T-helper 1 cell treated with Interleukin-12 subunit alpha and Interleukin-12 subunit beta and Interleukin-4 antibody, amounts not matched to agents 30 μg/mL and 1 μg/mL, for 36 hours (primary cell): Measurements from ENCODE around the gene ARSJ.

Experiments
- H3K27ac Mint-ChIP-seq: one replicate; pipeline ENCODE4 v1.8.0; 2021; ENCODE audit warnings: mild to moderate bottlenecking, mixed read lengths
- H3K27me3 Mint-ChIP-seq: one replicate; pipeline ENCODE4 v1.8.0; 2021; ENCODE audit warnings: low read depth, mixed read lengths
- H3K36me3 Mint-ChIP-seq: one replicate; pipeline ENCODE4 v1.8.0; 2021; ENCODE audit warnings: low read depth, mixed read lengths
- H3K4me1 Mint-ChIP-seq: one replicate; pipeline ENCODE4 v1.8.0; 2021; ENCODE audit warnings: low read depth, mixed read lengths
- H3K4me3 Mint-ChIP-seq: one replicate; pipeline ENCODE4 v1.8.0; 2021; ENCODE audit warnings: mild to moderate bottlenecking, moderate library complexity, mixed read lengths
- H3K9me3 Mint-ChIP-seq: one replicate; pipeline ENCODE4 v1.8.0; 2021; ENCODE audit warnings: mixed read lengths

Gene ARSJ

DNA sequence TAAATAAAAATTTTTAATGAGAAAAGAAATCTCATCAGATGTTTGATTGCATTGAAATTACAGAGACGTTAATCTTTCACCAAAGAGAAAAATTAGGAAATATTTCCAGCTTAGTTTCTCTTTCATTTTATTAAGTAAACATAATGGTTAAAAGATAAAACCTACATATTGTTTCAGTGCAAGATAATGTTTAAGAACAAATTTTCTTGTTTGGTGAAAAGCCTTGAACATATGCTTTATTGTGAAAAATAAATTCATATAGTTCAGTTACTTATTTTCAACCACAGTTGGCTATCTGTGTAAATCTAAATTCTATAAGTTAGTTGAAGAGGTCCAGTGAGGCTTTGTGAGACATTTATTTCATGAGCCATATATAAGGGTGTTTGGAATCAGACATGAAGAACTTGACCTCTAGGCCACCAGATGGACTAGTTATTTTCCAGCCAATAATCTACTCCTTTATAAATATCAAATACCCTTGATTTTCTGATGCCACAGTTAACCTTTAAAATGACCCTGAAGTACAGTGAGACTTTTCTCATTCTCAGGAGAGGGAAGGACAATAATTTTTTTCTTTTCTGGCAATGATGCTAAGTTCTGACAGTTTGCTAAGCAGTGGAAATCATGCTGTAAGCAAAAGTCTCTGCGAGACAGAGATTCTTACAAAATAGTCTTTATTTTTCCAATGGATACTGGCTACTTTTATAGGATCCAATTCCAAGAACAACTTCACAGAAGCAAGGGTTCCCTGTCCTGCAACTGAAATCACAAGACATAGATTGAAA is 2.5 kb downstream of the ARSJ start:
- Mint-ChIP-seq H3K9me3 (no peaks in the 10 kb centered on the region), H3K36me3 (no peaks in the 10 kb centered on the region), H3K4me3 (no peak overlapping the region), H3K27ac (no peak overlapping the region), H3K4me1 (peaks cover 10% of the 10 kb centered on the region), H3K27me3 (peaks cover 48% of the 10 kb centered on the region)

DNA sequence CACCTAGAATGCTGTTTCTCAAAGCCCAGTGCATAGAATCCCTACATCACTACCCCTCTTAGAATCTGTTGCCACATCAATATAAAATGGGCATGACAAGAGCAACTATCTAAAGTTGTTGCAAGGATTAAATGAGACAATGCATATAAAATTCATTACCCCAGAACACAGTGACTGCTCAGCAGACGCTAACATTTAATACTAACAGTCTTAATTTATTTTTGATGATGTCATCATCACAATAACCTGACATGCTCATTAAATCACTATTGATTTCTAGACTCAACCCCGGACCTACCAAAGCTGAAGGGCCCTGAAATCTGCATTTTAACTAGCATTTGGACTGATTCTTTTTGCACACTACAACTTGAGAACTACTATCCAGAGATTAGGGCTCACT is 3.9 kb downstream of the ARSJ start:
- peaks cover 41% of the 10 kb centered on the region for H3K27me3 Mint-ChIP-seq
- no peaks in the 10 kb centered on the region for H3K9me3 Mint-ChIP-seq
- peaks cover 10% of the 10 kb centered on the region for H3K4me1 Mint-ChIP-seq
- no peaks in the 10 kb centered on the region for H3K36me3 Mint-ChIP-seq
- no peak overlapping the region for H3K27ac Mint-ChIP-seq
- no peak overlapping the region for H3K4me3 Mint-ChIP-seq

DNA sequence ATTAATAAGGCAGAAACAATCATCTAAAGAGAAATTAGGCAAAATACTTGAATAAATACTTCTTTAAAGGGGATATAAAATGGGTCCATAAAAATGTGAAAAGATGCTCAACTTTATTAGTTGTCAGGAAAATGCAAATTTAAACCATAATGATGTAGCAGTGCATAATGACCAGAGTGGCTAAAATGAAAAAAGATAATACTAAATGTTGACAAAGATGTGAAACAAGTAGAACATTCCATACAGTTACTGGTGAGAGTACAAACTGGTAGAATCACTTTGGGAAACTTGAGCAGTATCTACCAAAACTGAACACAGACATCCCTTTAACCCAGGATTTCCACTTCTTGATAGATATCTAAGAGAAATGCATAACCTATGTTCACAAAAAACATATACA is 5.0 kb downstream of the ARSJ start:
- no peaks in the 10 kb centered on the region for H3K36me3 Mint-ChIP-seq
- H3K4me3 Mint-ChIP-seq, result no peak overlapping the region
- peaks cover 30% of the 10 kb centered on the region for H3K27me3 Mint-ChIP-seq
- H3K27ac Mint-ChIP-seq, result no peak overlapping the region
- peaks cover 5% of the 10 kb centered on the region for H3K4me1 Mint-ChIP-seq
- no peaks in the 10 kb centered on the region for H3K9me3 Mint-ChIP-seq

DNA sequence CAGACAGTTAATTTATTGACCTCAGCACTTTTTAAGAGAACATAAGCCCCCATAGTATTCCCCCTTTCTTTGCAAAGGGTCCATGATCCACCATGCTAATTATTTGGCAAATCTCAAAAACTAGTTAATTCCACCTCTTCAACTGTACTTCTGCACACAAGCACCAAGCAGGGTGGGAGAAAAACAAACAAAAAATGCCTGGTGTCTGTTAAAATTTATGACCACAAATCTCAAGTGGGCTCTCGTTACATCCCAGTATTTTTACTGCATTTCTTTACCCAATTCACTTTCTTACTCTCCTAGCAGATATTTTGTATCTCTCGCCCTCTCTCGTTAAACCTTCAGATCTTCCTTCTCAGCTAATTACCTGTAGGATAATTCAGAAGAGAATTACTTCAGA is 6.1 kb downstream of the ARSJ start:
- Mint-ChIP-seq H3K27me3 (peaks cover 19% of the 10 kb centered on the region), H3K27ac (no peak overlapping the region), H3K4me1 (no peaks in the 10 kb centered on the region), H3K4me3 (no peak overlapping the region), H3K9me3 (no peaks in the 10 kb centered on the region), H3K36me3 (no peaks in the 10 kb centered on the region)

DNA sequence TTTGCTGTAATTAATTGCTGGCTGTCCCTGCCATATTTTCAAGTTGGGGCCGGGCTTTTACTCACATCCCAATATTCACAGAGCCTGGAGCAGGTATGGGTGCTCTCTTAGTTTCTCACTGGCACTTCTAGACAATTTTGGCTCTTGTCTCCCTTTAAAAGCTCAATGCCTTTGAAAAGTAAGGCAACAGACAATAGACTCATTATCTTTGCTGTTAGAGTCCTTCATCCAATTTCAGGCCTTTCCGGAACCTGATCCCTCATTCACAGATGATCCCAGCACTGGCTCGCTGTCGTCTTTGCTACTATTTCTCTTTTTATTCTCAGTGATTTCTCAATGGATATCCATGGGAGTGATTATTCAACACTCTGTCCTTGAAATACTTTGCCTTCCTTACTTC is 6.7 kb downstream of the ARSJ start:
- H3K4me1 Mint-ChIP-seq, result no peaks in the 10 kb centered on the region
- no peak overlapping the region for H3K27ac Mint-ChIP-seq
- no peak overlapping the region for H3K4me3 Mint-ChIP-seq
- peaks cover 13% of the 10 kb centered on the region for H3K27me3 Mint-ChIP-seq
- no peaks in the 10 kb centered on the region for H3K36me3 Mint-ChIP-seq
- no peaks in the 10 kb centered on the region for H3K9me3 Mint-ChIP-seq

DNA sequence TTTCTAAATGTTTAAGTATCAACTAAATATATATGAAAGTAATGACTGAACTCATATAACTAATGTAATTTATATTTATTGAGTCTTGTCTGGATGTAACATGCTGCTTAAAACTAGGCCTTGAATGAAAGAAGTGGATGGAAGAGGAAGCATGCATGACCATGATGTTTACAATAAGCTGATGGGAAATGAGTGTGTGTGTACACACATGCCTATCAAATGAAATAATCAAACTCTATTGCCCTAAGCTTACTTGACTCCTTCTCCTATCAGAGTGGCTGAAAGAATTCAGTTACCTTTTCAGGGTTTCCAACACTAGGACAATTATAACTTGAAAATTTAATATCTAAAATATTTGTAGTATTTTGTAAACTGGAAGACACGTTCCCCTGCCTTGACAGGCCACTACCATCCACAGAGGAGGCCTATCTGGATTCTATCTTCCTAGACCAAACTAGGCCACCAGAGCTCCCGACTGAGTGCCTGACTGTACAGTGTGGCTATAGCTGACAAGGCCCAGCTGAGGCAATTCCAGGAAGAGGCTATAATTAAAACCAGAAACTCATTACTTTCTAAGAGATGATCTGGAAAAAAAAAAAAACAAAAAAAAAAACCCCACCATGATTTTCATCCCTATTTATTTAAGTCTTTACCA is 7.6 kb downstream of the ARSJ start:
- H3K9me3 Mint-ChIP-seq, result no peaks in the 10 kb centered on the region
- no peaks in the 10 kb centered on the region for H3K36me3 Mint-ChIP-seq
- no peaks in the 10 kb centered on the region for H3K4me1 Mint-ChIP-seq
- peaks cover 7% of the 10 kb centered on the region for H3K27me3 Mint-ChIP-seq
- H3K4me3 Mint-ChIP-seq, result no peak overlapping the region
- H3K27ac Mint-ChIP-seq, result no peak overlapping the region

DNA sequence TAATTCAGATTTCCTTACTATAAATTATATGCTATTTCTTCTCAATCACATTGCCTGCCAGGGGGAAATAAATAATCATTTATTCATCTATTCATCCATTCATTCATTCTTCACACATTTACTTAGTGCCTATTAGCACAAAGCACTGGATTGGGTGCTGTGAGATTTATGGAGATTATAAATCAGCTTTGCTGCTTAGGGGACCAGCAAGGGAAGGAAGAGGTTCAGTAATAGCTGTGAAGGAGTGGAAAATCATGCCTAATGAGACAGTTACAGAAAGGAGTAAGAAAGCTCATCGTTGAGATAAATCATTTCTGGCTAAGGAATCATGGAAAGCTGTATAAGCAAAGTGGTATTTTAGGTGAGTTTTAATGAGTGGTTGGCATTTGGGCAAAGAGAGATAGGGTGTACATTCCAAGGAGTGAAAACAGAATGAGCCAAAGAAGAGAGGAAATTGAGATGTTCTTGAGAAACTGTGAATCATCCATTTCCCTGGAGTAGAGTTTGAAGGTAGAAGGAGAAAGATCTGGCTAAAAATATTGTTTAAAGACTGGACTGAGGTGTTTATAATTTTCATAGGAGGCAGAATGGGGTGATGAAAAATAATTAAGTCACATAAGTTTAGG is 9.6 kb downstream of the ARSJ start:
- Mint-ChIP-seq H3K9me3 (no peaks in the 10 kb centered on the region), H3K36me3 (no peaks in the 10 kb centered on the region), H3K4me3 (no peak overlapping the region), H3K27me3 (peaks cover 4% of the 10 kb centered on the region), H3K4me1 (no peaks in the 10 kb centered on the region), H3K27ac (no peak overlapping the region)

DNA sequence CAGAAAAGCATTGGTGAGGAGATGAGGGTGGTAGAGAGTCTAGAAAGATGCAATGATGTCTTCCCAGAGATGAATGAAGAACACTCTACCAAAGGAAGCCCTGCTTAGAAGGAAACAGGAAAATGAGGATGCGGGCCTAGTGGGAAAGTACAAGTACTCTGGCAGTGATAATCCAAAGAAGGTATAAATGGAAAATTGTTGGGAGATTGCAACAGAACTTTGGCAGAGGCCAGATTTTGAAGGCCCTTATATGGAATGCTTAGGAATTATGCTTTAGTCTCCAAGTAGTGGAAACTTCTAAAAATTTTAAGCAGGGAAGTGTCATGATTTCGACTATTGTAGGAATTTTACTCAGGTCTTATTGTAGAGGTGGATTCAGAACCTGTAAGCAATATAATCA is 11.0 kb downstream of the ARSJ start:
- H3K27me3 Mint-ChIP-seq, result peaks cover 4% of the 10 kb centered on the region
- no peaks in the 10 kb centered on the region for H3K4me1 Mint-ChIP-seq
- peaks cover under 1% of the 10 kb centered on the region for H3K9me3 Mint-ChIP-seq
- H3K27ac Mint-ChIP-seq, result no peak overlapping the region
- no peak overlapping the region for H3K4me3 Mint-ChIP-seq
- H3K36me3 Mint-ChIP-seq, result no peaks in the 10 kb centered on the region

DNA sequence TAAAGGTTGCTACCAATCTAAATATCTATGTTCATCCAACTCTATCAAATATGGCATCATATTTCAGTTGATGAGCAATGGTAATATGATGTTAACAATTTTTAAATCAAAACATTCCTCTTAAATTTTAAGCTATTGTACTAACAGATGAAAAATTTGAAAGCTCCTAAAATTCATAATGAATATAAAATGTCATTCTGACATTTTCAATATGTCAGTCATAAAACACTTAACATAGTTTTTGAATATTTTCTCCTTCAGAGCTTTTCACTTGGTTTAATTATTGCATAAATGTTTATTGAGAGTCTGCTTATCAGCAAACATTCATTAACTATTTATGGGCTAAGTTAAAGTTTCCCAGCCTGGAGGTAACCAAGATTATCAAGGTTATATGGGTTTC is 11.8 kb downstream of the ARSJ start:
- Mint-ChIP-seq H3K27me3 (peaks cover 7% of the 10 kb centered on the region), H3K27ac (no peak overlapping the region), H3K4me1 (no peaks in the 10 kb centered on the region), H3K4me3 (no peak overlapping the region), H3K9me3 (peaks cover 8% of the 10 kb centered on the region), H3K36me3 (no peaks in the 10 kb centered on the region)

DNA sequence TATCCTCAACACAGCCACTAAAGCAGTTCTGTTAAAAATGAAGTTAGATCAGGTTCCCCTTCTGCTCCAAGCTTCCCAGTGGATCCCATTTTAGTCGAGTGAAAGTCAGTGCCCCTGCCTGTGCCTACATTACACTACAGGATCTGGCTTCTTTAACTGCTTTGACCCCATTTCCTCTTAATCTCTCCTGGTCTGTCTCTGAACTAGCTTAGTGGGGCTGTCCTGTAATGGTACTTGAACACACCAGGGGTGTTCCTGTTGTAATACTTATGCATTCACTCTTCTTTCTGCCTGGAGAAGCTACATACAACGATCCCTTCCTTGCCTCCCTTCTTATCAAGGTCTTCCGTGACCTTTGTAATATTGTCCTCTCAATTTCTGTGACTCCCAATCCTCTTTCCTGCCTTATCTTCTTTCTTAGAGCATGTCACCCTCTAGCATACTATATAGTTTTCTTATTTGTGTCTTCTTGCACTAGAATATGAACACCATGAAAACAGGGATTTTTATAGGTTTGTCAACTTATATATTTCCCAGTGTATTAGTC is 16.7 kb downstream of the ARSJ start:
- no peaks in the 10 kb centered on the region for H3K36me3 Mint-ChIP-seq
- H3K27me3 Mint-ChIP-seq, result peaks cover 7% of the 10 kb centered on the region
- peaks cover 12% of the 10 kb centered on the region for H3K9me3 Mint-ChIP-seq
- H3K27ac Mint-ChIP-seq, result no peak overlapping the region
- no peaks in the 10 kb centered on the region for H3K4me1 Mint-ChIP-seq
- H3K4me3 Mint-ChIP-seq, result no peak overlapping the region

DNA sequence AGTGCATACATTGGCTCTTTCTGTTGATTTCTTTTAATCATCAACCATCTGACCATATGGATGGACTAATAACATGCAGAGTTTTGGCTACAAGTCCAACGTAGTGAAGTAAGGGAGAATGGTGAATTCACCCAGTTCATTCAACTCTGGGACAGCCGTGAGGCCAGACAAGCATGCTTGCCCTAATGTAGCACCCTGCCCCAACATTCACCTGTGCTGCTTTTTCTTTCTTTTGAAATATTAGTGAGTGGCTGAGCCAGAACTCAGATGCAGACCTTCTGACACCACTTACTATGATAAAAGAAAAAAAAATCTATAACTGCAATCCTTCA is 17.5 kb downstream of the ARSJ start:
- H3K27me3 Mint-ChIP-seq, result peaks cover 7% of the 10 kb centered on the region
- no peak overlapping the region for H3K4me3 Mint-ChIP-seq
- H3K27ac Mint-ChIP-seq, result no peak overlapping the region
- H3K9me3 Mint-ChIP-seq, result peaks cover 12% of the 10 kb centered on the region
- no peaks in the 10 kb centered on the region for H3K4me1 Mint-ChIP-seq
- H3K36me3 Mint-ChIP-seq, result no peaks in the 10 kb centered on the region

DNA sequence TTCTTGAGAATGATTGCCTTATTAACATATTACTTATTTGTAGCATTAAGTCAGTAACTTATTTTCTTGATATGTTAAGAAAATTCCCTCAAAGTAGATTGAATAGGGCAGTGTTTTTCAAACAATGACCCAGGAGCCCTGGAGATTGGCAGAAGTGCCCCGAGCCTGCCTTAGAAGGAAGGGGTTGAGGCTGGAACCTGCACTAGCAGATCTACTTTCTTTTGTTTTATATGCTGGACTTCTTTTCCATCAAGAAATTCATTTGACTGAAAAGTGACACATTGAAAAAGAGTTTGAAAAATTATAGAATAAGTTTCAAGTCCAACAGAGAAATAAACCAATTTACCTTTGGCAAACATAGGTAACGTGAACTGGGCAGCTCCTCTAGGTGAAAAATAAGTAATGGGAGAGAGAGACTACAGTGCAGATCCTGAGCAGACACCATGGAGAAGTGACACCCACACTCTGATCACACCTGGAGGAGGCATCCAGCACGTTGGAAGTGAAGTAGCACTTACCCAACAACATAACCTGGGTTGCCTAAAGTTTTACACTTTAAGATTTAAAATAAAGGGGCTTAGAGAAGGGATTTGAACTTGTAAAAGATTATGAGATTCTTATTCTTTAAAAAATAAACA is 18.6 kb downstream of the ARSJ start:
- H3K27me3 Mint-ChIP-seq, result peaks cover 3% of the 10 kb centered on the region
- no peak overlapping the region for H3K27ac Mint-ChIP-seq
- H3K9me3 Mint-ChIP-seq, result peaks cover 12% of the 10 kb centered on the region
- H3K4me1 Mint-ChIP-seq, result no peaks in the 10 kb centered on the region
- H3K36me3 Mint-ChIP-seq, result no peaks in the 10 kb centered on the region
- no peak overlapping the region for H3K4me3 Mint-ChIP-seq

DNA sequence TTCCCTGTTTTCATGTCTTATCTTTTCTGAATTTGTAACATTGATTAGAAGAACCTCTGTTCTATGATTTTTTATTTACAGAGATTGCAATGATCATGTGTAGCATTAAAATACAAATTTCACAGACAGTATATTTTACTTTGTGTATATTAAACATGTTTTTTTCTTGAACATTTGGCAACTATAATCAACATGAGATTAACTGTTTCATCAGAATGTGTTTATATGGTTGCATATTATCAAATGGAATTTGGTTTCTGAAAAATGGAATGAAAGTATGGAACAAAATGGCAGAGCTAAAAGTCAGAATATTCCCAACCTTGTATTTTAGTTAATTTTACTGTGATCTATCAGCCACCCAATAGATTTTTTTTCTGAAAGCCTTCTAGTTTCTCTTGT is 19.9 kb downstream of the ARSJ start:
- Mint-ChIP-seq H3K27me3 (peaks cover 3% of the 10 kb centered on the region), H3K9me3 (peaks cover 12% of the 10 kb centered on the region), H3K4me1 (no peaks in the 10 kb centered on the region)

DNA sequence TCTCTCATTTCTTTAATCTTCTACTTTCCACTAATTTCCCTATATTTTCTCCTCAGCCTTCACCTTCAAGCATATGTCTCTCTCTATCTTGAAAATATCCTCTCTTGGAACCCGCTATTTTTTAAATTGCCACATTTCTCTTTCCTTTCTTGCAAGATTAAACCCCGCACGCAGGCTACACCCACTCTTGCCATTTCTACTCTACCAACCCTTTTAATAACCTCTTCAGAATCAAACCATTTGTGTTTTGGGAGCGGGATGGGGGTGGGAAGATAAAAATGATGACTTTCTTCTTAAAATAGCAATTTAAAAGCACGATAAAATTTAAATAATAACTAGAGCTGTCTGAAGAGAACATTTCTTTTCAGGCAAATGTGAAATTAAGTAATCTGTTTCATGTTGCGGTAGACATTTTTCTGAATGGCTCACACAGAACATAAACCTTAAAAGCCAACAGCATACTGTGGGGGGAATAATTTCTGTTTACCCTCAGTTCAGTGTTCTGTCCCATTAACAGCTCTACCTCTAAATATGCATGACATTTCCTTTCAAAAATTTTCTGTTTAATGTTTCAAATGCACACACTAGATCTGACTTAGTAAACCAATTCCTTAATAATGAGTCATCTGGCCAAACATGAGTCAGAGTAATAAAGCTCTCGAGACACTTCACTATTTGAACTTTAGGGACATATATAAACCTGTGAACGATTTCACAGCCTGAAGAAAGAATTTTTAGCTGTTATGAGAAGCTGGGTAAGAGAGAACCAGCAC is 20.5 kb downstream of the ARSJ start:
- H3K27ac Mint-ChIP-seq, result no peak overlapping the region

More for the DNA sequence above, 19.9 kb downstream of the ARSJ start:
- no peaks in the 10 kb centered on the region for H3K36me3 Mint-ChIP-seq
- H3K27ac Mint-ChIP-seq, result no peak overlapping the region
- no peak overlapping the region for H3K4me3 Mint-ChIP-seq

More for the DNA sequence above, 20.5 kb downstream of the ARSJ start:
- peaks cover 12% of the 10 kb centered on the region for H3K9me3 Mint-ChIP-seq
- H3K4me3 Mint-ChIP-seq, result no peak overlapping the region
- H3K36me3 Mint-ChIP-seq, result no peaks in the 10 kb centered on the region
- peaks cover 3% of the 10 kb centered on the region for H3K27me3 Mint-ChIP-seq
- no peaks in the 10 kb centered on the region for H3K4me1 Mint-ChIP-seq
